Measurements from ENCODE around the gene CNTN4.

The CNTN4 gene

GRCh38 chr3:2266606-2267005, 167.9 kb downstream of the CNTN4 start:
- DNase-seq (ENCODE audit: low read depth, low spot score) = no peak

GRCh38 chr3:2268779-2269178, 170.1 kb downstream of the CNTN4 start:
- no peak for DNase-seq (ENCODE audit: low read depth, low spot score)

- DNase-seq (ENCODE audit: low read depth, low spot score) = no peak
These were observed 175.9 kb downstream of the CNTN4 start for GRCh38 chr3:2274526-2274925.

GRCh38 chr3:2283818-2284217, 185.2 kb downstream of the CNTN4 start:
- DNase-seq (ENCODE audit: low read depth, low spot score) = no peak

- no peak for DNase-seq (ENCODE audit: low read depth, low spot score)
These were observed 202.3 kb downstream of the CNTN4 start for GRCh38 chr3:2300938-2301337.

- DNase-seq (ENCODE audit: low read depth, low spot score) = no peak
These were observed 202.7 kb downstream of the CNTN4 start for GRCh38 chr3:2301361-2301760.

GRCh38 chr3:2303566-2303965, 204.9 kb downstream of the CNTN4 start:
- no peak for DNase-seq (ENCODE audit: low read depth, low spot score)

GRCh38 chr3:2311022-2311421, 212.4 kb downstream of the CNTN4 start:
- no peak for DNase-seq (ENCODE audit: low read depth, low spot score)

GRCh38 chr3:2317521-2317920, 218.9 kb downstream of the CNTN4 start:
- DNase-seq (ENCODE audit: low read depth, low spot score) = no peak

- no peak for DNase-seq (ENCODE audit: low read depth, low spot score)
These were observed 236.3 kb downstream of the CNTN4 start for GRCh38 chr3:2334921-2335320.

GRCh38 chr3:2343031-2343682, 244.5 kb downstream of the CNTN4 start:
- DNase-seq (ENCODE audit: low read depth, low spot score) = no peak

GRCh38 chr3:2352134-2352762, 253.6 kb downstream of the CNTN4 start:
- DNase-seq (ENCODE audit: low read depth, low spot score) = no peak

GRCh38 chr3:2354702-2355101, 256.0 kb downstream of the CNTN4 start:
- DNase-seq (ENCODE audit: low read depth, low spot score) = no peak

GRCh38 chr3:2356298-2356950, 257.8 kb downstream of the CNTN4 start:
- no peak for DNase-seq (ENCODE audit: low read depth, low spot score)

- no peak for DNase-seq (ENCODE audit: low read depth, low spot score)
These were observed 262.1 kb downstream of the CNTN4 start for GRCh38 chr3:2360815-2361214.

GRCh38 chr3:2362122-2362521, 263.5 kb downstream of the CNTN4 start:
- no peak for DNase-seq (ENCODE audit: low read depth, low spot score)

- DNase-seq (ENCODE audit: low read depth, low spot score) = no peak
These were observed 265.2 kb downstream of the CNTN4 start for GRCh38 chr3:2363854-2364253.

- DNase-seq (ENCODE audit: low read depth, low spot score) = no peak
These were observed 271.7 kb downstream of the CNTN4 start for GRCh38 chr3:2370317-2370716.

GRCh38 chr3:2372306-2372705, 273.6 kb downstream of the CNTN4 start:
- no peak for DNase-seq (ENCODE audit: low read depth, low spot score)

- DNase-seq (ENCODE audit: low read depth, low spot score) = no peak
These were observed 276.7 kb downstream of the CNTN4 start for GRCh38 chr3:2375376-2375775.

GRCh38 chr3:2377281-2377680, 278.6 kb downstream of the CNTN4 start:
- no peak for DNase-seq (ENCODE audit: low read depth, low spot score)

GRCh38 chr3:2390926-2391532, 292.4 kb downstream of the CNTN4 start:
- DNase-seq (ENCODE audit: low read depth, low spot score) = no peak

GRCh38 chr3:2391896-2392295, 293.2 kb downstream of the CNTN4 start:
- no peak for DNase-seq (ENCODE audit: low read depth, low spot score)
